AG04450 (cell line): Measurements from ENCODE around the gene SLC5A2. TPM values are rescaled to one million over a fixed set of nuclear protein-coding genes. Genes with fewer than 3 reads are reported as not detected.

ENCODE experiments used
- CTCF ChIA-PET: fragments of 300-600, 350-600 bp; formaldehyde crosslinking; extraction: SDS; loops from one replicate; lab custom pipeline; 2022; ENCODE audit warnings: antibody characterized with exemption, inconsistent platforms; lab: Charles Lee
- POLR2A ChIA-PET: fragments of 350-600 bp; formaldehyde crosslinking; extraction: SDS; loops from one replicate; lab custom pipeline; 2021; ENCODE audit warnings: antibody characterized with exemption, inconsistent platforms; lab: Yijun Ruan, JAX
- DNase-seq: peaks from one replicate; pipeline ENCODE4 v3.0.0-alpha.2; 2011; ENCODE audit warnings: low read depth, low spot score
- H3K27ac ChIP-seq: one replicate; pipeline ENCODE4 v1.5.1; 2012; ENCODE audit warnings: low read depth, low read length, control low read depth
- H3K27me3 ChIP-seq: one replicate; pipeline ENCODE4 v1.6.0; 2012; ENCODE audit warnings: low read length; ENCODE audit not compliant: control insufficient read depth, insufficient read depth
- H3K4me3 ChIP-seq: 2 replicates; pipeline ENCODE4 v1.5.1; 2011; ENCODE audit warnings: mild to moderate bottlenecking, low read depth, low read length, control low read depth
- H3K9me3 ChIP-seq: 2 replicates; pipeline ENCODE4 v1.5.1; 2012; ENCODE audit warnings: low read length; ENCODE audit not compliant: control insufficient read depth, insufficient read depth
- CTCF ChIP-seq: IDR thresholded peaks from 2 replicates; pipeline ENCODE4 v1.5.1; 2011; ENCODE audit warnings: low read depth, low read length, control low read depth, inconsistent platforms
- polyA plus RNA-seq: library from polyadenylated mRNA; depleted of rRNA; stranded (reverse); fragments of >200 nt; gene quantifications from 2 replicates; pipeline ENCODE4 v1.2.3, GENCODE V29; 2011

Gene SLC5A2
- polyA plus RNA-seq, 1 experiment = not detected

- DNase-seq = no peak
- peaks cover 35% of the 10 kb centered on the region for H3K27me3 ChIP-seq
- no peak overlapping the region for H3K27ac ChIP-seq
- no peak for TF ChIP-seq CTCF
- H3K4me3 ChIP-seq = no peak overlapping the region
- H3K9me3 ChIP-seq = no peaks in the 10 kb centered on the region
- ChIA-PET POLR2A (no interaction called here), CTCF (no interaction called here)
These were observed 48.2 kb downstream of the SLC5A2 start for GRCh38 chr16:31531096-31531495.

GRCh38 chr16:31532120-31532519 lies 49.2 kb downstream of the SLC5A2 start:
- Histone ChIP-seq H3K4me3 (no peak overlapping the region), H3K27me3 (peaks cover 39% of the 10 kb centered on the region), H3K27ac (no peak overlapping the region), H3K9me3 (peaks cover 3% of the 10 kb centered on the region; the same call in 1 of the 2 replicates)
- CTCF ChIA-PET = no interaction called here
- POLR2A ChIA-PET = no interaction called here
- no peak for TF ChIP-seq CTCF
- DNase-seq = no peak

- peaks cover 5% of the 10 kb centered on the region; the same call in 1 of the 2 replicates for H3K9me3 ChIP-seq
- peaks cover 35% of the 10 kb centered on the region for H3K27me3 ChIP-seq
- H3K27ac ChIP-seq = no peak overlapping the region
- H3K4me3 ChIP-seq = no peak overlapping the region
- DNase-seq = no peak
- CTCF ChIA-PET = interaction anchor here (1.1 kb wide), 1 partner anchor 81 kb away, joined by 4 read pairs; no protein-coding TSS in a partner anchor
- POLR2A ChIA-PET = no interaction called here
- TF ChIP-seq CTCF = no peak
These were observed 50.0 kb downstream of the SLC5A2 start for GRCh38 chr16:31532896-31533295.

GRCh38 chr16:31535737-31536136 lies 52.8 kb downstream of the SLC5A2 start:
- POLR2A ChIA-PET = no interaction called here

GRCh38 chr16:31536804-31537361 lies 54.0 kb downstream of the SLC5A2 start:
- ChIA-PET CTCF (no interaction called here), POLR2A (no interaction called here)
- H3K27me3 ChIP-seq = peaks cover 11% of the 10 kb centered on the region
- TF ChIP-seq CTCF = no peak
- H3K27ac ChIP-seq = no peak overlapping the region
- peaks cover 9% of the 10 kb centered on the region; the same call in 1 of the 2 replicates for H3K9me3 ChIP-seq
- H3K4me3 ChIP-seq = no peak overlapping the region
- DNase-seq = no peak

More at GRCh38 chr16:31535737-31536136, 52.8 kb downstream of the SLC5A2 start:
- DNase-seq = no peak
- no peak for TF ChIP-seq CTCF
- H3K4me3 ChIP-seq = no peak overlapping the region
- peaks cover 9% of the 10 kb centered on the region; the same call in 1 of the 2 replicates for H3K9me3 ChIP-seq
- peaks cover 11% of the 10 kb centered on the region for H3K27me3 ChIP-seq
- no peak overlapping the region for H3K27ac ChIP-seq
- CTCF ChIA-PET = no interaction called here
